ENCODE data around the gene KISS1.

Gene KISS1

GRCh38 chr1:204217648-204218000 lies 21.3 kb upstream of the KISS1 start:
- no peak for DNase-seq (ENCODE audit: low spot score)

- no peak for DNase-seq (ENCODE audit: low spot score)
Measured at GRCh38 chr1:204216880-204217647, 20.8 kb upstream of the KISS1 start.

- DNase-seq (ENCODE audit: low spot score), result no peak
Measured at GRCh38 chr1:204216236-204216635, 19.9 kb upstream of the KISS1 start.

- no peak for DNase-seq (ENCODE audit: low spot score)
Measured at GRCh38 chr1:204213668-204214662, 17.7 kb upstream of the KISS1 start, which contains the start of gene GOLT1A. Gene GOLT1A (minus strand): TSS chr1:204213988. CDS start chr1:204213906, 82 bp downstream.

GRCh38 chr1:204212715-204213114 lies 16.4 kb upstream of the KISS1 start:
- no peak for DNase-seq (ENCODE audit: low spot score)

GRCh38 chr1:204211046-204211445 lies 14.8 kb upstream of the KISS1 start:
- DNase-seq (ENCODE audit: low spot score), result no peak

- DNase-seq (ENCODE audit: low spot score), result peak; percentile 45
Measured at GRCh38 chr1:204207136-204207616, 10.9 kb upstream of the KISS1 start.

- DNase-seq (ENCODE audit: low spot score), result no peak
Measured at GRCh38 chr1:204206121-204206520, 9.8 kb upstream of the KISS1 start.

- DNase-seq (ENCODE audit: low spot score), result no peak
Measured at GRCh38 chr1:204205486-204205885, 9.2 kb upstream of the KISS1 start.

- DNase-seq (ENCODE audit: low spot score), result no peak
Measured at GRCh38 chr1:204204944-204205343, 8.7 kb upstream of the KISS1 start.

- DNase-seq (ENCODE audit: low spot score), result no peak
Measured at GRCh38 chr1:204203206-204203767, 7.0 kb upstream of the KISS1 start.

- no peak for DNase-seq (ENCODE audit: low spot score)
Measured at GRCh38 chr1:204202481-204202880, 6.2 kb upstream of the KISS1 start.

- no peak for DNase-seq (ENCODE audit: low spot score)
Measured at GRCh38 chr1:204201348-204202040, 5.2 kb upstream of the KISS1 start.

- DNase-seq (ENCODE audit: low spot score), result no peak
Measured at GRCh38 chr1:204199579-204199978, 3.3 kb upstream of the KISS1 start.

GRCh38 chr1:204198348-204199340 lies 2.4 kb upstream of the KISS1 start:
- no peak for DNase-seq (ENCODE audit: low spot score)

GRCh38 chr1:204197068-204197467 lies 777 bp upstream of the KISS1 start:
- DNase-seq (ENCODE audit: low spot score), result no peak

GRCh38 chr1:204194771-204195170 lies 1.5 kb downstream of the KISS1 start:
- no peak for DNase-seq (ENCODE audit: low spot score)

GRCh38 chr1:204194080-204194479 lies 2.2 kb downstream of the KISS1 start:
- DNase-seq (ENCODE audit: low spot score), result no peak

- DNase-seq (ENCODE audit: low spot score), result no peak
Measured at GRCh38 chr1:204192589-204193352, 3.5 kb downstream of the KISS1 start.

GRCh38 chr1:204192046-204192445 lies 4.2 kb downstream of the KISS1 start:
- no peak for DNase-seq (ENCODE audit: low spot score)
